C4-2B (cell line): ENCODE measurements around the gene TMC4.

Source experiments
- CTCF ChIP-seq: fragments of 450-650 bp; conservative IDR thresholded peaks from 2 replicates; pipeline ENCODE4 v1.5.1; 2017; ENCODE audit warnings: mild to moderate bottlenecking
- ZFX ChIP-seq: fragments of 450-650 bp; IDR thresholded peaks from 2 replicates; pipeline ENCODE4 v1.6.1; 2017

GRCh38 chr19:54173951-54174834, 1.2 kb upstream of the TMC4 start:
- no peak for TF ChIP-seq CTCF
- no peak for TF ChIP-seq ZFX
